Stimulated activated CD4-positive, alpha-beta T cell treated with anti-CD3 and anti-CD28 coated beads, Interleukin-1b, Interleukin-23, amount 100 ng/mL, for 4 hours (primary cell): ENCODE data around the gene HARBI1.

Experiments used
- DNase-seq, 2 donors: peaks; one replicate each; pipeline ENCODE4 v3.0.0-alpha.2; 2020; ENCODE audit warnings: low read depth in 2 of 2

Gene HARBI1, protein sequence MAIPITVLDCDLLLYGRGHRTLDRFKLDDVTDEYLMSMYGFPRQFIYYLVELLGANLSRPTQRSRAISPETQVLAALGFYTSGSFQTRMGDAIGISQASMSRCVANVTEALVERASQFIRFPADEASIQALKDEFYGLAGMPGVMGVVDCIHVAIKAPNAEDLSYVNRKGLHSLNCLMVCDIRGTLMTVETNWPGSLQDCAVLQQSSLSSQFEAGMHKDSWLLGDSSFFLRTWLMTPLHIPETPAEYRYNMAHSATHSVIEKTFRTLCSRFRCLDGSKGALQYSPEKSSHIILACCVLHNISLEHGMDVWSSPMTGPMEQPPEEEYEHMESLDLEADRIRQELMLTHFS

DNA sequence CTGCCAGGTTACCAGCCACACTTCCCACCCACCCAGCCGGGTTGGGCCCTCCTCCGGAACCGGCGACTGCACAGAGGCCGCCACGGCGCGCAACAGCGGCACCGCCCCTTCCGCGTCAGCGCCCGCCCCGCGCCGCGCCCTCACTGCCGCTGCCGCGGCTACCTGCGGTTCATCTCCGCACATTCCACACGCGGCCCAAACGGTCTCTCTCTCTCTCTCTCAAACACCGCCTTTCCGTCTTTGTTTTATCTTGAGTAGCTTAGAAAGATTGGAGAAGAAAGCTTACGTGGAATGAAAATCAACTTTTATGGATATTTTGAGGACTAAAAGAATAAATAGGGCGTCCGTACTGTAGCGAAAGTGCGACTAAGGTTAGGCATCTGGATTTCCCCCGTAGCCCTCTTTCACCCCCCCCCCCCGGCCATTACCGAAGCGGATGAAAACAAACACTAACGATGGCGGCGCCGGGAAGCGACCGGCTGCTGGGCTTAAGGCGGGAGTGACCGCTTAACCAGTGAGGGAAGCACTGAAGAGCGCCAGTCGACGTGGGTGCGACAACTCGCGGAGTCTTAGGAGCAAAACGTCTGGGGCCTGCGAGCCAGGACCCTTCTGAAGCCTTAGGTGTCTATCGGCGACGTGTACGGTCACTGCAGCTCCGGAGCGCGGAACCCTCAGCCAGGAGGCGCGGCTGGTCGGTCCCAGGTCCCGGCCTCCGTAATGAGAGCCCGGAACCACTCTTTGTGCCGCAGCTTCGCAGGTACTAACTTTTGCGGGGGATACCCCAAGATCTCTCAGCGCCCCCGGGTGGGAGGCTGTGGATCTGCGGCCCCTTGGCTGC lies at the start of gene HARBI1, which contains the start of gene ATG13:
HARBI1 (minus strand) TSS at position 94 of the 838 bp plus-strand sequence. CDS start 990 bp downstream, outside the sequence.
ATG13 (plus strand) TSS at position 420 of the 838 bp plus-strand sequence. CDS start 26,739 bp downstream, outside the sequence.
- DNase-seq, result peak; percentile 88 to 91

DNA sequence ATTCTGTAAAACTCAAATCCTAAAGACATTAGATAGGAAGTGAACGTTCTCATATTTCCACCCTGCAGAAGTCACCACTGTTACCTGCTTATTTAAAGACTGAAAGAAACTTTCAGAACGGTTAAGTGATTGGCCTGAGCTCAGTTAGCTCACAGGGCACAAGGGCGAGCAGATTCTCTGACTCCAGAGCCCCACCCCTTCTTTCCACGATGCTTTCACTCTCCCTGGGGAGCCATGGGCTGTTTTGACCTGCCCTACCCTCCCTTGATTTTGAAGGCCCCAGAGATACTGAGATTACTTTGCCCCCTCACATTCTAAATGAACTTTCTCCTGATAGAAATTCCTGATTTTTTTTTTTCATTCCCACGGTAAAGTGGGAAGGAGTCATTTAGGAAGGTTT lies 49.5 kb upstream of the HARBI1 start:
- DNase-seq, result no peak

DNA sequence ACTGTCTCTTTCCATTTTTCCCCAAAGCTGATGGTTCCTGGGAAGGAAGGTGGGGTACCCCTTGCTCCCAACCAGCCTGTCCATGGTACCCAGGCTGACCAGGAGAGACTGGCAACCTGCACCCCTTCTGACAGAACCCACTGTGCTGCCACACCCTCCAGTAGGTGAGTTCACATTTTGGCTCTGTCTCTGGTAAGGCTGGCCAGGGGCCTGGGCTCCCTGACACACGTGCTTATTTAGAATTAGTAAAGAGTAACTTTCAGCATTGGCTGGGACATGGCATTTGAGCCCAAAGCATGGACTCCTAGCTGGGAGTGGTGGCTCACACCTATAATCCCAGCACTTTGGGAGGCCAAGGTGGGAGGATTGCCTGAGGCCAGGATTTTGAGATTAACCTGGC lies 48.3 kb upstream of the HARBI1 start:
- DNase-seq, result no peak

DNA sequence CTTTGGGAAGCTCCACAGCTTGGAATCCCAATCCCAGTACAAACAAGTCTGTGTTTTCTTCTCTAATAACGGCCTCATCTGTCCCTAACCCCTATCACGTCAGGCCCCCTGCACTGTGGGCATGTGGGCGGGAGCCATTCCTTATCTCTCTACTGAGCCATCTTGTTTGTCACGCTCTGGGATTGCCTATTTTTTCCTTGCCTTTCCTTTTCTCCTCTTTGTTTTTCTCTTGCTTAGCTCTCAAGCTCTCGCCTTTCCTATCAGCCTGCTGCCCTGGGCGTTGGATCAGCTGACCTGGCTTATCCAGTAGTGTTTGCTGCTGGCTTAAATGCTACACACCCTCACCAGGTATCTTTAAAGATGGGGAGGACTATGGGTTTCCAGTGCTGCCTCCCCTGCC lies 47.6 kb upstream of the HARBI1 start:
- DNase-seq, result no peak

DNA sequence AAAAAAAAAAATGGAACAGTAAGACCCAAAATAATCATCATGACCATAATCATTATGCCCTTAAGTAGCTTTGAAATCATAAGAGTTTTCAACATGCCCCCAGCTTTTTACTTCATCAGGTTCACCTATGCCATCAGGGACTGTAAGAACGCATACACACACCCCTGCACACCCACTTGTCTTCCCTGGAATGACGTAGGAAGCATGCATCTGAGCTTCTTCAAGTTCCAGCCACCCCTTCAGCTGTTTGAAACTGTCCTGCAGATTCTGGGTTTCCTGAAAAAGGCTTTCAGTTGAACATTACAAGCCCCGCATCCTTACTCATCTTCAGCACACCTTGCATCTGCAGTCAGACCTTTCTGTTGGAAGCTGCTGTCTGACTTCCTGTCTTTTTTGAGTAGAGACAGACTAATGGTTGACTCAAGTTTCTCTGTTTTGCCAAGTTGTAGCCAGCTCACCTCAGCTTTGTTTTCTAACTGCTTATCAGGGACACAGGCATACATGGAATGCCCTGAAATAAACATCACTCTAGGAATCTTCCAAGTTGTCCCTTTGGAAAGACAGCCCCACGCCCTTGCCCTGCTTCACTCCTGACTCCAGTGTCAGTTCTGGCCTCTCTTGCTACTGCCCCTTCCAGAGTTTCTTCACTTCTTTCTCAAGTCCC lies 46.4 kb upstream of the HARBI1 start:
- DNase-seq, result no peak

DNA sequence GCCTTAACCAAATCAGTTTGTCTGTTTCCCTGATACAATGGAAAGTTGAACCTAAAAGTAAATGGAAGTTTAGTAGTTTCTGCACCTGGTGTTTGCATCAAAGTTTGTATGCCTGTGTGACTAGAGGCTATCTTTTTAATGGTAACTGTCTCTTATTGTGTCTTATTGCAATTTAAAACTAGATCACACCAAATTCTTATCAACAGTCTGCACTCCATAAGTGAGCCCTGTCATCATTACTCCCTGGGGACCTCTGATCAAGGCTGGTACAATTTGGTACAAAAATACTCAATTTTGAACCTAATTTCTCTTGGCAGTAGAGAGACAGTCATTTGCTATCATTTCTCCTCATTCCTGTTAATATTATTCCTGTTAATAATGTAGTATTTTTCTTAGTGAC lies 45.3 kb upstream of the HARBI1 start:
- DNase-seq, result no peak

DNA sequence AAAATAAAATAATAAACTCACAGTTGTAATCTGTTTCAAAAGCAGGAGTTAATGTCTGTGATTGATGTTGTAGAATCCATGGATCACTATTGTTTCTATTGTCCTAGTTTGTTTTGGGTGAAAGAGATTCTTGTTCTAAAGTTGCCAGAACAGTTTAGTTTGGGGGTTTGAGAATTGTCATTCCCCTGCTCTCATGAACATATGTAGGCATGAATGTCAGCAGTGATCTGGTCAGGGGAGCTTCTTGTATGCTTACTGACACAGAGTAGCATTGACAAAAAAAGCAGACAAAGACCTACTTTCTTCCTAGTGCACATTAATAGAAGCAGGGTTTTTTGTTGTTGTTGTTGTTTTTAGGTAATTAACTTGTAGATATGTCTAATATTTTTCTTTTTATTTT lies 44.8 kb upstream of the HARBI1 start:
- no peak for DNase-seq

DNA sequence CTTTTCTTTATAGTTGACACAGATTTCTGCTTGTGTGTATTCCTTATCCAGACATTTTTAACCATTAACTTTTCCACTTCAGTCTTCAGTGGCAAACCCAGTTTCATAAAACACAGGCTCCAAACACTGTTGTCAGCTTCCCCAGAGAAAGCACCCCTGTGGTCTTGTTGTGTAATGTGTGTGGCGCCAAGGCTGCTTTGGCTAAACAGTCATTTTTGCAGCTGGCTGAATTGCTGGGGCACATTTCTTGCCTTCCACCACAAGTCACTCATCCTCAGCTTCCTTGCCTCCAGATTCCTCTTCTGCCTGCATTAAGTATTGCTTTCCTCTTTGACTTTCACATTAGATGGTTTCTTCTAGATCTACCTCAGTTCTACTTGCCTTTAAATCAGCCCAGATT lies 42.9 kb upstream of the HARBI1 start:
- no peak for DNase-seq

DNA sequence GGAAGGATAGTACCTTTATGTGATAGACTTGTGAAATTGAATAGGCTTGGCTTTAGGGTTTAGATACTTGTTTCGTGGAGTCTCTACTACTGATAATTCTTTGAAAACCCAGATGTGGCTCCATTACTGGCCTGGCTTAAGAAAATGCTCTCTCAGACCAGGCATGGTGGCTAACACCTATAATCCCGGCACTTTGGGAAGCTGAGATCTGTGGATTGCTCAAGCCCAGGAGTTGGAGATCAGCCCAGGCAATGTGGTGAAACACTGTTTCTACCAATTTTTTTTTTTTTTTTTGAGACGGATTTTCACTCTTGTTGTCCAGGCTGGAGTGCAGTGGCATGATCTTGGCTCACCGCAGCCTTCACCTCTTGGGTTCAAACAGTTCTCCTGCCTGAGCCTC lies 41.2 kb upstream of the HARBI1 start:
- no peak for DNase-seq

DNA sequence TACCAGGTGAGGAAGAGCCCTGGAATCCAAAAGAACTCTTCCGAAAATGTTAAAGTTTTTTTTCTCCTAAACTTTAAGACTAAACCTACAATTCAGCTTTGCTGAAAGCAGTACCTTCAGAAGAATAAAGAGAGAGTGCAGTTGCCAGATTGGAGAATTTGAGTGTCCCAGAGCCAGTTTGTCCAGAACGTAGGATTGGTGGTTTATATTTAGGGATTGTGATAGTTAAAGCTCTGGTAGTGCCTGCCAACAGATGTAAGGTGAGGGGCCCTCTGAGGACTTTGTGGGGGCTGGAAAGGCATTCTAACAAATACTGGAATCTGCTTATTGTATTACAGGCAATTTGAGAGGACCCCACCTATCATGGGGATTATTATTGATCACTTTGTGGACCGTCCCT lies 40.2 kb upstream of the HARBI1 start:
- DNase-seq, result no peak

DNA sequence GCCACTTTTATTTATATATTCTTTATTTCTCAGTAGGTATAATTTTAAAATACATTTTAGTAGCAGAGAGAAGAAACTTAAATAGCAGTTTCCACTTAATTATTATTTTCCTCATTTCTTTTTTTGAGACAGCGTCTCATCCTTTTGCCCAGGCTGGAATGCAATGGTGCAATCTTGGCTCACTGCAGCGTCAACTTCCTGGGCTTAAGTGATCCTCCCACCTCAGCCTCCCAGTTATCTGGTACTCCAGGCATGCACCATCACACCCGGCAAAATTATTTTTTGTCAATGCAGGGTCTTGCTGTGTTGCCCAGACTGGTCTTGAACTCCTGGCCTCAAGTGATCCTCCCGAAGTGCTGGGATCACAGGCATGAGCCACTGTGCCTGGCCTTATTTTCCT lies 38.6 kb upstream of the HARBI1 start:
- DNase-seq, result no peak

DNA sequence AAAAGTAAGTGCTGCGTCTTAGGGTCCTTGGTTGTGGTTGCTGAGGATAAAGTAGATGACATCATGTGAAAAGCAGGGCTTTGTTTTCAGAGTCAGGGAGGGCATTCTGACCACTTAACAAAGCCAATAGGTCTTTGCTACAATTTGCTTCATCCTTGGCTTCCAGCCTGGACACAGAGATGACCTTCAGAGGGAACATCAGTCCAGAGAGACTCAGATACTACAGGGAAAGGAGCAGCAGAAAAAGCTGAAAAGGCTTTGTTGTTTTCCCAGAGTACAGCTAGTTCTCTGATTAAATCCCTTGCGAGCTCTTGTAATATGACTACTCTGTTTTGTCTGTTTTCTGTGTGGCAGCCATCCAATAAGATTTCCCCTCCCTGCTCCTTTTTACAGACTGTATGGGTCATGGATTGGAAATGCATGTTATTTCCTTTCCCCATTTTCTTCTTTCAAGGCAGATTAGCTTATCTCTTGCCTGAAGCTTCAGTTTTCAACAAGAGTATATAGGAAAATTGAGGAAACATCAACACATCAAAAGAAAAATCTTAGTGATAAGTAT lies 32.2 kb upstream of the HARBI1 start:
- no peak for DNase-seq

DNA sequence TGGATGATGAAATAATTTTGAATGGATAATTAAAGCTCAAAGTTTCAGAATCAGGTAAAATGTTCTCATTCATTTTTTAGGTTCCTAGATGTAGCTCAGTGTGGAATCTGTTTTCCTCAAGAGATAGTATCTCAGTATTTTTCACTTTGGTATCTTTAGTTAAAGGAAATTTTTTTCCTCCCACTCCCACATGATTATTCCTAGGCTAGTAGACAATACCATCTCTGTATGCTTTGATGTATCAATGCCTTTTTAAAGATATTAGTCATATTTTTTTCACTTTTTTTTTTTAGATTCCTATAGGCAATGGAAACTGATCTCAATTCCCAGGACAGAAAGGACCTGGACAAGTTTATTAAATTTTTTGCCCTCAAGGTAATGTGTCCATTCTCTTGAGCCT lies 27.0 kb upstream of the HARBI1 start:
- DNase-seq, result no peak

DNA sequence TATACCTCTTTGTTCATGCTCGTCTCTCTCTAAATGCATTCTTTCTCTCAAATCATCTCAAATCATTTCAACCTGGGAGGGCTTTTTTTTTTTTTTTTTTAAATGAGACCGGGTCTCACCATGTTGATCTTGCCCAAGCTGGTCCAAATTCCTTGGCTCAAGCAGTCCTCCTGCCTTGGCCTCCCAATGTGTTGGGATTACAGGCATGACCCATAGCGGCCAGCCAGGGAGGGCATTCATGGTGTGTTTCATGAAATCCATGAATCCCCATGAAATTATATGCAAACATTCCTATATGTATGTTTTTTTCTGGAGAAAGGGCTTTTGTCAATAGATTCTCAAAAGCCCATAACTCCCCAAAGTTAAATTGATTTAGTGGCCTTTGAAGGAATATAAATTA lies 26.5 kb upstream of the HARBI1 start:
- no peak for DNase-seq

DNA sequence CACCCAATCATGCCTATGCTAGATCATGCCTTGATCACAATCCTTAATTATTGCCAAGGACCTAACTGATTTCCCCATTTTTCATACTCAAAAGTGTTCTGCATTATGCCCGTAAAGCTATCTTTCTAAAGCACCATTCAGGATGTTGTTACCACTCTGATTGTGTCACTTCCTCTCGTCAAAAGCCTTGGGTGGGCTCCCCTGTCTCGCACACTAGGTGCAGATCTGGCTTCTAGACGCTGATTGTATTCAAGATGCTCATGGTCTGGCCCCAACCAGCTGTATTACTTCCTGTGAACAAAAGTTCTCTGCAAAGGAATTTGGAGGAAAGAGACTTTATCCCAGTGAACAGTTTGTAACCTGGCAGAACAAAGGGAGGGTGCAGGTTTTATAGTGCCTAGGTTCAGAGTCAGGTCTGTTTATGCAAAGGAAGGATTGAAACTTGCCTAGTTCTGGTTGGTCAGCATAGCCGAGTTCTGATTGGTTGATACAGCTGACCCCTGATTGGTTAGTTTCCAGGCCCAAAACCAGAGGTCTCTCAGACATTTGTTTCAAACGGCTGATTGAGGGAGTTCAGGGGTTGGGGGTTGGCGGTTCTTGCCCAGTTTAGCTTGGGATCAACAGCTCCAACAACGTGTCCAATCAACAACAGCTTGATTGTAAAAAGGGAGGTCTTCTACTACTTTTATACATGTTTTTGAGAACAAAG lies 25.8 kb upstream of the HARBI1 start:
- no peak for DNase-seq

DNA sequence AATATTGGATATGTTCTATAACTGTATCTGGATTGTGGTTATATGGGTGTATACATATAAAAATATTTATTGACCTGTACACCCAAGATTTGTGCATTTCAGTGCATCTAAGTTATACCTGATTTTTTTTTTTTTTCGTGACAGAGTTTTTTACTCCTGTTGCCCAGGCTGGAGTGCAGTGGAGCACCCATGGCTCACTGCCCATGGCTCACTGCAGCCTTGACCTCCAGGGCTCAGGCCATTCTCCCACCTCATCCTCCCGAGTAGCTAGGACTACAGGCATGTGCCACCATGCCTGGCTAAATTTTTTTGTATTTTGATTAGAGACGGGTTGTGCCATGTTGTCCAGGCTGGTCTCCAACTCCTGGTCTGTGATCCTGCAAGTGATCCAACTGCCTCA lies 24.6 kb upstream of the HARBI1 start:
- DNase-seq, result no peak

DNA sequence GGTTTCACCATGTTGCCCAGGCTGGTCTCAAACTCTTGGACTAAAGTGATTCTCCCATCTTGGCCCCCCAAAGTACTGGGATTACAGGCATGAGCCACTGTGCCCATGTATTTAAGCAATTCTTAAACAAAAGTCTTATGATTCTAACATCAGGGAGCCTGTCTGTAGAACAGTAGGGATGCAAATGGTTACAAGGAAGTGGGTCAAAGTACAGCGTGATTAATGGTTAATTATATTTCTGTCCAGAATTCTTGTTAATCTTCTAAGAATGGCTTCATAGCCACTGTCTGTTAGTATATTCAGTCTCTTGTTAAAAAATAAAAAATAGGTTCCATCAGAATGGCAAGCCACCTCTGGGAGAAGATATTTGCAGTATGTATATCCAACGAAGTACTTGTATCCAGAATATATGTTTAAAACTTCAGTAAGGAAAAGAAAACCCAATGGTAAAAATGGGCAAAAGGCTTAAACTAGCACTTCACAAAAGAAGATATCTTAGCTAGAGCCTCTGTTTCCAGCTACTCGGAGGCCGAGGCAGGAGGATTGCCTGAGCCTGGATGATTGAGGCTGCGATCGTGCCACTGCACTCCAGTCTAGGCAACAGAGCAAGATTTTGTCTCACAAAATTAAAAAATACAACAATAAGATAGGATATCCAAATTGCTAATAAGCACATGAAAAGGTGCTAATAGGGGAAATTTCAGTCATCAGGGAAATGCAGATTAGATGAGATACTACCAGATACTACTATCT lies 23.2 kb upstream of the HARBI1 start:
- no peak for DNase-seq

DNA sequence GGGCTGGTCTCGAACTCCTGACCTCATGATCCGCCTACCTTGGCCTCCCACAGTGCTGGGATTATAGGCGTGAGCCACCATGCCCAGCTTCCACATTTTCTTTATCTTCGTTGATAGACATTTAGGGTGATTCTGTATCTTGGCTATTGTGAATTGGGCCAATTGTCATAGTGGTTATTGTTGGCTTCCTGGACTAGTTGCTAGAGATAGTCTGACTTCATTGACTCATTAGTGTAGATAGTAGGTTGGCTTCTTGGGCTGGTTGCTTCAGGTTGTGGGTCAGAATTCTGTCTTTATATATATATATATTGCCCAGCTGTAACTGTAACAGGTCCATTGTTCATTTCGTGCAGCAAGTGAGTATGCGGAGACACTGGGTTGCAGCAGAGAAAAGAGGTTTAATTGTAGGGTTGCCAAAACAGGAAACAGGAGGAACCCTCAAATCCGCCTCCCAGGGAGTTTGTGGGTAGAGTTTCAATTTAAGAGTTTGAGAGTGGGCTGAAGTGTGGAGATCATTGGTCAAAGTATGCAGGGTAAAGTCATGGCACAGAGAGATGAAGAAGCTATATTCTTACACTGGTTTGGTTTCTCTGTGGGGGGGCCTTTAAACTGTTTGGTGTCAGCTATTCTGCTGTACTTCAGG lies 22.3 kb upstream of the HARBI1 start:
- DNase-seq, result no peak

DNA sequence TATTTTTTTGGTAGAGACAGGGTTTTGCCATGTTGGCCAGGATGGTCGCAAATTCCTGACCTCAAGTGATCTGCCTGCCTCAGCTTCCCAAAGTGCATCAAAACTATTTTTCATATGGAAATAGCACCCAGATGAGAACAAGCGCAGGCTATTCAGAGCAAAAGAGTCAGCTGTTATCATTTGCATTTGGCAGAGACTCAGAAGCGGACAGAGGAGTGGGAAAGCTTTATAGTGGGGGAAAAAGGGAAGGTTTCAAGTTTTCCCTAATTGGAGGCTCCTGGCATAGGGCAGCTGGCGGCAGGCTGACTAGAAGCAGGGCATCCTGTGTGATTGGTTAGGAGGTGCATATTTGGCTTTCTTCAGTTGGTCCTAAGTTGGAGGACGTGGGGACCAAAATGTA lies 20.5 kb upstream of the HARBI1 start:
- no peak for DNase-seq

DNA sequence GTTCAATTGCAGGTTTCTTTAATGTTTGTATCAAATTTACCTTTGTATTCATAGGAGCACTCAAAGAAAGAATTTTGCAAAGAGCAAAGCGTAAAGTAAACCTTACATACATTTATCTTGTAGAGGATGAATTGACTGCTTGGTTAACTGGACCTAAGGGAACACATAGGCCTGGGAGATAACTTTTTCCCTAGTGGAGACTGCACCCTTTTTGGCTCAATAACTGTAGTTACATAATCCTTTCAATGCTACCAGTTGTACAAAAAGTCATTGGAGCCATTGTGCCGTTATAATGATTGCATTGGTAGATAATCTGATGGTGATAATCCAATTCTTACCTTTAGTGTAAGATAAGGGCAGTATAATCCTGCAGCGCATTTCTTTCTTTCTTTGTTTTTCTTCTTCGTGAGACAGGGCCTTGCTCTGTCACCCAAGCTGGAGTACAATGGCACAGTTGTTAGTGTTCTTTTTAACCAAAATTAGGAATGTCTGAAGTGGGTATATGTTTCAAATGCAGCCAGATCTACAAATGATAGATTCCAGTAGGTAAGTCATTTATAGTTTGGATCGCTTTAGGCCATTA lies 18.6 kb upstream of the HARBI1 start:
- no peak for DNase-seq
